GM20000 (cell line): ENCODE data around the gene ZCRB1.

Source experiments
- DNase-seq: peaks from one replicate; pipeline ENCODE4 v3.0.0; 2012; ENCODE audit warnings: low spot score
- CTCF ChIP-seq: IDR thresholded peaks from 2 replicates; pipeline ENCODE4 v1.5.1; 2012; ENCODE audit warnings: mild to moderate bottlenecking, control low read depth; ENCODE audit errors: extremely low read depth, missing control alignments

Gene ZCRB1

GRCh38 chr12:42325653-42326474 is at the start of gene ZCRB1, which contains the start of gene PPHLN1:
TSS of gene ZCRB1 (minus strand) at chr12:42326094. CDS start at chr12:42324102, 1,992 bp downstream.
TSS of gene PPHLN1 (plus strand) at chr12:42326167. CDS start at chr12:42335903, 9,736 bp downstream.
- TF ChIP-seq CTCF: no peak
- DNase-seq: peak; percentile 80

GRCh38 chr12:42373669-42374068 is 47.8 kb upstream of the ZCRB1 start:
- no peak for DNase-seq

GRCh38 chr12:42372154-42372791 is 46.4 kb upstream of the ZCRB1 start:
- peak; percentile 42 for DNase-seq
- peak; percentile 56 for TF ChIP-seq CTCF

More at GRCh38 chr12:42373669-42374068, 47.8 kb upstream of the ZCRB1 start:
- no peak for TF ChIP-seq CTCF

- no peak for DNase-seq
- TF ChIP-seq CTCF: no peak
Observed at GRCh38 chr12:42370013-42370412, 44.1 kb upstream of the ZCRB1 start.

GRCh38 chr12:42365486-42365885 is 39.6 kb upstream of the ZCRB1 start:
- DNase-seq: no peak
- no peak for TF ChIP-seq CTCF

- DNase-seq: no peak
- TF ChIP-seq CTCF: no peak
Observed at GRCh38 chr12:42364692-42365091, 38.8 kb upstream of the ZCRB1 start.

- TF ChIP-seq CTCF: no peak
- no peak for DNase-seq
Observed at GRCh38 chr12:42362647-42363260, 36.9 kb upstream of the ZCRB1 start.
